Stimulated activated CD4-positive, alpha-beta T cell treated with anti-CD3 and anti-CD28 coated beads, TNF-alpha, amount 100 ng/mL, for 24 hours (primary cell): ENCODE data around the gene NME3.

Experiments used
- DNase-seq, 3 experiments: peaks; one replicate each; pipeline ENCODE4 v3.0.0-alpha.2; 2020; ENCODE audit warnings: low read depth in 3 of 3

Gene NME3

GRCh38 chr16:1780677-1781072, 9.3 kb upstream of the NME3 start:
- DNase-seq = no peak

- DNase-seq = no peak
Observed at GRCh38 chr16:1779741-1780676, 8.7 kb upstream of the NME3 start.

- no peak for DNase-seq
Observed at GRCh38 chr16:1779234-1779701, 7.9 kb upstream of the NME3 start.

- no peak for DNase-seq
Observed at GRCh38 chr16:1778200-1779179, 7.1 kb upstream of the NME3 start.

- no peak for DNase-seq
Observed at GRCh38 chr16:1777375-1778199, 6.2 kb upstream of the NME3 start.

GRCh38 chr16:1776991-1777374, 5.6 kb upstream of the NME3 start:
- no peak for DNase-seq

GRCh38 chr16:1776672-1776955, 5.3 kb upstream of the NME3 start:
- DNase-seq = no peak

GRCh38 chr16:1775846-1776671, 4.7 kb upstream of the NME3 start:
- no peak for DNase-seq

GRCh38 chr16:1775006-1775845, 3.9 kb upstream of the NME3 start:
- DNase-seq = no peak

GRCh38 chr16:1774448-1774780, 3.1 kb upstream of the NME3 start:
- DNase-seq = no peak

- DNase-seq = no peak
Observed at GRCh38 chr16:1773703-1774447, 2.5 kb upstream of the NME3 start.

- DNase-seq = peak; percentile 66 to 80 (median 68)
Observed at GRCh38 chr16:1772908-1773702, 1.8 kb upstream of the NME3 start, which contains the start of gene MRPS34. MRPS34 (minus strand) TSS chr16:1773134; CDS start chr16:1773119, 15 bp downstream.

GRCh38 chr16:1772362-1772907, 1.1 kb upstream of the NME3 start, which contains the start of gene EME2:
EME2 (plus strand) TSS chr16:1772810; CDS start chr16:1773228, 418 bp downstream.
- peak in 1 of 3 experiments; percentile 58 for DNase-seq

GRCh38 chr16:1771864-1772361, 570 bp upstream of the NME3 start:
- no peak for DNase-seq

- DNase-seq = peak in 1 of 3 experiments; percentile 61
Observed at GRCh38 chr16:1770328-1771187, 785 bp downstream of the NME3 start.

- no peak for DNase-seq
Observed at GRCh38 chr16:1769402-1770300, 1.7 kb downstream of the NME3 start.
